Activated T-cell treated with anti-CD3 and anti-CD28 coated beads, Interleukin-2, amount 50 U/mL, for 1 hour (primary cell): ENCODE measurements around the gene CEACAM21.

Experiments used
- DNase-seq: peaks from one replicate; pipeline ENCODE4 v3.0.0-alpha.2; 2020

The CEACAM21 gene

GRCh38 chr19:41575998-41576397, at the start of gene CEACAM21:
CEACAM21 (plus strand) TSS chr19:41576166; CDS start chr19:41576275, 109 bp downstream.
- peak; percentile 43 for DNase-seq

DNA sequence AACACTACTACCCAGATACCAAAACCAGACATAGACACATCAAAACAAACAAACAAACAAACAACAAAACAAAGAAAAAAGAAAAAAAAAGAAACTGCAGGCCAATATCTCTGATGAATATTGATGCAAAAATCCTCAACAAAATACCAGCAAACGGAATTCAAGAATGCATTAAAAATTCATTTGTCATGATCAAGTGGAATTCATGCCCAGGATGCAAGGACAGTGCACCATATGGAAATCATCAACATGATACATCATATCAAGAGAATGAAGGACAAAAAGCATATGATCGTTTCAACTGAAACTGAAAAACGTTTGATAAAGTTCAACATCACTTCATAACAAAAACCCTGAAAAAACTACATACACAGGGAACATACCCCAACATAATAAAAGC, 48.9 kb upstream of the CEACAM21 start:
- DNase-seq, result no peak

GRCh38 chr19:41528106-41528505, 47.9 kb upstream of the CEACAM21 start:
- no peak for DNase-seq

DNA sequence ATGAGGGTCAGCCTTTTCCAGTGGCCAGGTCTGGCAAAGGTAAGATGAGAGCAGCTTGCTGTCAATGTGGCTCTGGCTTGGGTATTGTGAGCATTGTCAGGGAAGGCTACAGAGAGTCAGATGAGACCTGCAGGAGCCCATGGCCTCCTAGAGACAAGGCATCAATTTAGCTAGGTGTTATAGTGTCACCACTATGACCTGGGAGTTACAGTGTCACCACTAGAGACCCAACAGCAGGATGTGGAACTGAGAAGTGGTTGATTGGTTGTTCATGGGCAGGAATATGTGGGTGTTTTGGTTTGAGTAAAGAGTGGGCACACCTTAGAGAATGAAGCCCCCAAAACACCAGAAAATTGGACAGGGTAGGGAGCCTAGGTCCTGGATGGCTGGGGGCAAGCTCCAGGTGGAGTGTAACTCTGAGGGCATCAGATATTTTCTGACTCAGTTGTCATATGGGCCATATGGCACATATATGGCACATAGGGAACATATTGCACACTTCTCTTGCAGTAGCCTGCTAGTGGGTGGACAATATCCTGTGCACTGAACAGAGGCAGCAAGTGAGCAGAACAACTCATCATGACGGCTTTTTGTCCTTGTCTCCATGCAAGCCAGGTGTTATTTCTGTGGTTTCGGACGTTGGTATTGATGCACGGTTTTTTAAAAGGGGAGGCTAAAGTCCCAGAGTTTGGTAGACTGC, 46.3 kb upstream of the CEACAM21 start:
- no peak for DNase-seq

DNA sequence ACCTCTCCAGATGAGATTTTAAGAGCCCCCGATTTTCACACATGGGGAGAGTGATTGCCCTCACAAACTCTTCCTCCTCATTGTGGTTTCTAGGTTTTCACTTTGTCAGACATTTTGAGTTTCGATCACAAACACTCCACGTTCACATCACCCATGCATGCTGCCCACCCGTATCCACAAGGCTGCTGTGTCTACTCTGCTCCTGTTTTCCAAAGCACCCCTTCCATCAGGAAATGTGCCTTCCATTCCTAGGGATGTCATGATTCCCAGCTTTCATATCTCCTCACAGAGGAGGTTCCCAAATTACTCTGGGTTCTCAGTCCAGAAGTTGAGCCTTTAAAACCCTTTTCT, 45.8 kb upstream of the CEACAM21 start:
- no peak for DNase-seq

DNA sequence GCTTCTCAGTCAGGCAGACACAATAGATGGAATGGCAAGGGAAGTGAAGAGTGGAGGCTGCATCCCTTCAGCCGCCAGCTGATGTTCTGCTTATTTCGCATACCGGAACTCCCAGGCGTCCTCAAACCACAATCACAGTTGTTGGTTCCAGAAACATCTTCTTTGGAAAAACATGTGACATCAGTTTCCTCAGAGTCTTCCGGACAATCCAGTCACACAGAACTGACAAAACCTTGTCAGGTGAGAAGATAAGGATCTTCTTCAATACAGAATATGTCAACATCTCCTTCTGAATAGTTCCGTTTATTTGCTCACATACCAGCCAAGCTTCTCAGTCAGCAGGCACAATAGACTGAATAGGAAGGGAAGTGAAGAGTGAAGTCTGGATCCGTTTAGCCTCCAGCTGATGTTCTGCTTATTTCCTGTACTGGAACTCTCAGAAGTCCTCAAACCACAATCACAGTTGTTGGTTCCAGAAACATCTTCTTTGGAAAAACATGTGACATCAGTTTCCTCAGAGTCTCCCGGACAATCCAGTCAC, 45.1 kb upstream of the CEACAM21 start:
- DNase-seq, result no peak

GRCh38 chr19:41531438-41532311, 44.3 kb upstream of the CEACAM21 start:
- DNase-seq, result peak; percentile 79

DNA sequence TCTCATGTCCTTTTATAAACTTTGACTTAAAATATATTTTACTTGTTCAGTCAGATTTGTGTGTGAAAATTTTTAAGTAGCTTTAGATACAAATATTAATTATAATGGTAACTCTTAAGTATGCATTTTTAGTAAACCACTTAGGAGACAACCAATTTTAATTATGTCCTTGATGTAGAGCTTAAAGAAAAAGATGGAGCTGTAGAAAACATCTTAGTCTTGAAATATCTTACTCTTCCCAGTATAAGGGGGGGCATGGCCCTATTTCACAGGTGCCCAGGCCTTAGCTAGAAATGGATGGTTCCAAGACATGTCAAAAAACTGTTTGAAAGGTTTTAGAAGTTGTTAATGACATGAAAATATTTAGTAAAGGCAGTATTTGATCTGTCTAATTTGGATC, 43.4 kb upstream of the CEACAM21 start:
- DNase-seq, result no peak

- DNase-seq, result no peak
These were observed 42.2 kb upstream of the CEACAM21 start for GRCh38 chr19:41533671-41534215.

GRCh38 chr19:41535029-41535622, 40.8 kb upstream of the CEACAM21 start:
- DNase-seq, result no peak

GRCh38 chr19:41537789-41538188, 38.2 kb upstream of the CEACAM21 start:
- no peak for DNase-seq

- no peak for DNase-seq
These were observed 35.8 kb upstream of the CEACAM21 start for GRCh38 chr19:41540041-41540695.

- DNase-seq, result peak; percentile 76
These were observed 33.9 kb upstream of the CEACAM21 start for GRCh38 chr19:41541990-41542584.

DNA sequence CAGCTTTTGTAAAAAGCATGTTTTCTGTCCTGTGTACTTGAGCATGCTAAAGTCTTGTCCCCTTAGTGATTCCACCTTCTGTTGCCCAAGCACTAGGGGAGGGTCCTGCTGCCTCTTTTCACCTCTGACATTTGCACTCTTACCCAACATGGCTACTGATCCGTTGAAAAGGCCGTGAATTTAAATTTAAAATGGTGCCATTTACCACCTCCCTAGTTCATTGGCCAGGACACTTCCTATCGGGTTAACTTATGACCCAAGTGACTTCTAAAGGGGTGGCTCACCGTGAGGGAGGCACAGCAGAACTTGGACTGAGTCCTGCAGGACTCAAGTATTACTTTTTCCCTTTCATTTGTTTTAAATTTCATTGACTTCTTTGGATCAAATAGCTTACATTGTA, 33.3 kb upstream of the CEACAM21 start:
- no peak for DNase-seq

DNA sequence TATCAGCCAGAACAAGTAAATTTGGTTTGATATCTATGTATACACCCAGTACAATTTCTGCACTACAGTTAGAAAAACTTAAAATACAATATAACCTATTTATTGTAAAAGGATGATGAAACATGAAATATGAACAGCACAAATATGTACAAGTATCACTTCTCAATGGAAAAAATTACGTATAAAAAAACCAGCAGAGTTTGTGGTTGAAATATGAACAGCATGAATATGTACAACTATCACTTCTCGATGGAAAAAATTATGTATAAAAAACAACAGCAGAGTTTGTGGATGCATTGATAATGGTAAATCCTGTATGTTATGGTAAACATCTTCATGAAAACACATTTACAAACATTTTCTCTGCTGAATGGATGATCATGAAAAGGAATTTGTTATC, 32.4 kb upstream of the CEACAM21 start:
- no peak for DNase-seq

DNA sequence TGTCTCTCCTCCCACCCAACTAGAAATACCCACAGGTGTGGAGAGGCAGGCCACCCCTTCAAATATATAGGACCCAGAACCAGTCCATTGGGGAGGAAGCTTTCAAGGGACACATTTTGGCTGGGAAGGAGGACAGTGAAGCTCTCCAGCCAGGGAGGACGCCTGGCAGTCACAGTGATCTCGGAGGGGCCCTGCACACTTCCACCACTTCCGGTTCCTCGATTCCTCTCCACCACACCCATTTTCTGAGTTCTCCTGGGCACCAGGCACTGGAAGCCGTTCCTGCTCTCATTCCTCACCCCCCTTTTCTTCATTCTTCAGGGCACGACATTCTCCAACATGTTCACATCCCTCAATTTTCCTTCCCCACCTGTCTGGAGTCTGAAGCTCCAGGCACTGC, 30.4 kb upstream of the CEACAM21 start:
- no peak for DNase-seq

- no peak for DNase-seq
These were observed 29.6 kb upstream of the CEACAM21 start for GRCh38 chr19:41546386-41546789.

DNA sequence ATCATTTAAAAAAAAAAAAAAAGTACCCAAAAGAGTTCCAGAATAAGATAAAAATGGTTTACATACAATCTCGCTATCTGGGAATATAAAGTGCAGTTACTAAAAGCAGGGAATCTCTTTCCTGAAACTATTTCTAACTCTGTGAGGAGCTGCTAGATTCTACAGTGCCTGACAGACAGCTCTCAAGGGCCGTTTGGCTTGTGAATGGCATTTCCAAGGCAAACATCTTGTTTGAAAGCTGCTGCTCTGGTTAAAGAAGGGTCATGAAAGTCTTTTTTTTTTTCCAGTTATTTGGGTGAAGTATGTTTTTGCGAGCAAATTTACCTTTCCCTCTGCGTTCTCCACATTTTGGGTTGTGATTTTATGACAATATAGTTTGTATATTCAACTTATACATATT, 29.0 kb upstream of the CEACAM21 start:
- no peak for DNase-seq

- DNase-seq, result no peak
These were observed 28.4 kb upstream of the CEACAM21 start for GRCh38 chr19:41547569-41547968.

DNA sequence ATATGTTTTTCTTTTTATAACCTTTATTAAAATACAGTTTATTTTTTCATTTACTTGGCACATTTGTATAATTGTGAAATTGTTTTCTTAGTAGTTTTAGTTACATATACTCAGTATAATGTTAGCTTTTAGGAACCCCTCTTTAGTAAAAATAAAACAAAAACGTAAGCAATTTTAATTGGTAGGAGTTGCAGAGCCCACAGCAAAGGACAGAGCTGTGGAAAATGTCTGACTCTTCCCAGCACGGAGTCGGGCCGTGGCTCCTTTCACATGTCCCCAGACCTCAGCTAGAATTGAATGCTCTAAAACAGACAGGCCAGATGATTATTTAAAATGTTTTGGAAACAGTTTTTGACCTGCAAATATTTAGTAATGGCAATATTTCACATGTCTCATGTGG, 27.9 kb upstream of the CEACAM21 start:
- DNase-seq, result no peak

- peak; percentile 66 for DNase-seq
These were observed 26.8 kb upstream of the CEACAM21 start for GRCh38 chr19:41548954-41549688.

- no peak for DNase-seq
These were observed 26.1 kb upstream of the CEACAM21 start for GRCh38 chr19:41549884-41550283.
